K562 (cell line): ENCODE results near the gene RAPGEFL1. TPM values are rescaled to one million over a fixed set of nuclear protein-coding genes. Genes with fewer than 3 reads are reported as not detected.

Source experiments
- BCL6 ChIP-seq: fragments of 250-450 bp; sonication (Bioruptor Pico); IDR thresholded peaks from 2 replicates; pipeline ENCODE4 v1.4.0; 2020
- CBX3 ChIP-seq, 2 experiments: IDR thresholded peaks; 1 replicate in 1 of 2; 2 replicates in 1 of 2; pipeline ENCODE4 v1.6.1; 2012; ENCODE audit warnings: inconsistent platforms in 2 of 2, low read length in 2 of 2, borderline replicate concordance in 1 of 2, control low read depth in 1 of 2
- CGGBP1 ChIP-seq: fragments of 250-450 bp; sonication (Bioruptor Pico); IDR thresholded peaks from 2 replicates; pipeline ENCODE4 v1.9.0; 2021; ENCODE audit warnings: mild to moderate bottlenecking
- DMBX1 ChIP-seq: fragments of 250-450 bp; sonication (Bioruptor Pico); IDR thresholded peaks from 2 replicates; pipeline ENCODE4 v1.8.0; 2022; ENCODE audit warnings: inconsistent platforms, mild to moderate bottlenecking, moderate library complexity, borderline replicate concordance
- ESRRB ChIP-seq: fragments of 250-450 bp; sonication (Bioruptor Pico); IDR thresholded peaks from 2 replicates; pipeline ENCODE4 v1.5.0; 2020; ENCODE audit warnings: mild to moderate bottlenecking, moderate library complexity, borderline replicate concordance
- GATAD2B ChIP-seq: fragments of 450-650 bp; IDR thresholded peaks from 2 replicates; pipeline ENCODE4 v1.6.1; 2017; ENCODE audit warnings: mild to moderate bottlenecking, borderline replicate concordance
- HDAC8 ChIP-seq: fragments of 450-650 bp; IDR thresholded peaks from 2 replicates; pipeline ENCODE4 v1.6.1; 2016; ENCODE audit warnings: mild to moderate bottlenecking, missing genetic modification characterization, moderate library complexity, missing compliant biosample characterization
- HOXB6 ChIP-seq: fragments of 250-450 bp; sonication (Bioruptor Pico); IDR thresholded peaks from 2 replicates; pipeline ENCODE4 v1.5.1; 2022; ENCODE audit warnings: mild to moderate bottlenecking, borderline replicate concordance
- KAT8 ChIP-seq: fragments of 450-650 bp; IDR thresholded peaks from 2 replicates; pipeline ENCODE4 v1.6.1; 2016; ENCODE audit warnings: low read depth, mild to moderate bottlenecking
- NCOA2 ChIP-seq, 2 experiments: fragments of 450-650 bp; IDR thresholded peaks; 2 replicates each; pipeline ENCODE4 v1.6.1; 2018; ENCODE audit warnings: mild to moderate bottlenecking in 2 of 2, moderate library complexity in 1 of 2; ENCODE audit not compliant: partially characterized antibody in 2 of 2
- NFIC ChIP-seq: fragments of 450-650 bp; IDR thresholded peaks from 2 replicates; pipeline ENCODE4 v1.6.1; 2017; ENCODE audit warnings: mild to moderate bottlenecking, inconsistent platforms
- NRF1 ChIP-seq, 2 experiments: fragments of 450-650 bp; IDR thresholded peaks in 1 of 2; conservative IDR thresholded peaks in 1 of 2; 2 replicates each; pipeline ENCODE4 v1.6.1; 2014; ENCODE audit warnings: mild to moderate bottlenecking in 2 of 2
- RAD51 ChIP-seq: fragments of 450-650 bp; IDR thresholded peaks from 2 replicates; pipeline ENCODE4 v1.7.1; 2016; ENCODE audit warnings: low read depth, mild to moderate bottlenecking, borderline replicate concordance
- RBBP5 ChIP-seq: fragments of 200-600 bp; sonication (generic); IDR thresholded peaks from 2 replicates; pipeline ENCODE4 v1.6.1; 2012; ENCODE audit warnings: borderline replicate concordance, mild to moderate bottlenecking, low read length, control low read depth, inconsistent platforms; ENCODE audit not compliant: insufficient read depth, poor library complexity, severe bottlenecking
- SAP30 ChIP-seq: fragments of 200-600 bp; sonication (generic); IDR thresholded peaks from 2 replicates; pipeline ENCODE4 v1.6.1; 2012; ENCODE audit warnings: borderline replicate concordance, low read depth, mild to moderate bottlenecking, moderate library complexity, low read length, control low read depth, inconsistent platforms; ENCODE audit not compliant: insufficient read depth, poor library complexity, severe bottlenecking
- STAG1 ChIP-seq: sonication (generic); formaldehyde crosslinking; IDR thresholded peaks from 2 replicates; pipeline ENCODE4 v1.5.0; 2020; ENCODE audit warnings: missing genetic modification reagents, borderline replicate concordance
- XRCC4 ChIP-seq: IDR thresholded peaks from one replicate; pipeline ENCODE4 v1.6.1; 2011; ENCODE audit not compliant: insufficient read depth, insufficient read length; ENCODE audit errors: extremely low read depth
- ZNF224 ChIP-seq: sonication (generic); formaldehyde crosslinking; IDR thresholded peaks from 2 replicates; pipeline ENCODE4 v1.8.0; 2022; ENCODE audit warnings: mild to moderate bottlenecking, missing genetic modification reagents
- ZNF311 ChIP-seq: fragments of 250-450 bp; sonication (Bioruptor Pico); IDR thresholded peaks from 2 replicates; pipeline ENCODE4 v1.4.0; 2020; ENCODE audit warnings: mild to moderate bottlenecking, moderate library complexity
- ZNF511 ChIP-seq: sonication (generic); formaldehyde crosslinking; IDR thresholded peaks from 2 replicates; pipeline ENCODE4 v1.8.0; 2022; ENCODE audit warnings: mild to moderate bottlenecking, missing genetic modification reagents
- polyA plus RNA-seq, 8 experiments: library from polyadenylated mRNA; depleted of rRNA in 4 of 8; stranded (reverse) in 5 of 8; unstranded in 3 of 8; fragments of >200 nt; fragmentation: Nextera tagmentation in 2 of 8; fragmentation: Illumina TruSeq in 1 of 8; extraction: Ambion mirVana in 2 of 8; extraction: Trizol in 1 of 8; gene quantifications; 2 replicates each; pipeline versions ENCODE4 v1.2.1 to v1.2.3, GENCODE V29; 2011 to 2014; ENCODE audit warnings: inconsistent platforms in 1 of 8, missing spikeins in 1 of 8
- total RNA-seq, 7 experiments: library from RNA; depleted of rRNA in 6 of 7; stranded (reverse); fragments of >200 nt in 6 of 7; fragmentation: Illumina TruSeq in 2 of 7; extraction: Trizol in 2 of 7; gene quantifications; 2 replicates each; pipeline versions ENCODE4 v1.2.1 to v1.2.3, GENCODE V29; 2011 to 2021; ENCODE audit warnings: low replicate concordance in 1 of 7
- TF ChIP-seq, protein P1 (sequence below): fragments of 450-650 bp; IDR thresholded peaks from 2 replicates; pipeline ENCODE4 v1.6.1; 2017; ENCODE audit warnings: antibody characterized with exemption, mild to moderate bottlenecking
- TF ChIP-seq, protein P2 (sequence below): IDR thresholded peaks from 3 replicates; pipeline ENCODE4 v1.6.1; 2011; ENCODE audit warnings: borderline replicate concordance, mild to moderate bottlenecking; ENCODE audit not compliant: insufficient read length, insufficient read depth

RAPGEFL1 gene
- total and polyA plus RNA-seq, 9 of the 15 experiments (the other 6 are each of a cell fraction or from before 2014, with no cell fraction given): 0.18 to 4.1 (median 2.1) TPM

- TF ChIP-seq GATAD2B (0 out of 2 replicates have a peak, but pooled peaks have one; percentile 54), ZNF311 (CRISPR knock-in tag) (no peak), BCL6 (CRISPR knock-in tag) (no peak), NRF1 (conservative IDR thresholded peaks at IDR 0.05 in 1 of 2, IDR thresholded peaks at IDR 0.05 in 1 of 2) (peak; percentile 74 to 75), ZNF224 (CRISPR knock-in tag) (no peak), DMBX1 (CRISPR knock-in tag) (no peak), NCOA2 (IDR thresholded peaks at IDR 0.05; ENCODE audit: partially characterized antibody in 2 of 2) (no peak), NFIC (peak; percentile 63), CBX3 (IDR thresholded peaks at IDR 0.05; ENCODE audit: borderline replicate concordance in 1 of 2, low read length in 2 of 2) (peak in 1 of 2 experiments; percentile 60; a peak in 1 of 3 replicates), KAT8 (no peak), ESRRB (no peak), RBBP5 (no peak), HDAC8 (no peak), ZNF511 (CRISPR knock-in tag) (no peak), HOXB6 (no peak), SAP30 (no peak), CGGBP1 (CRISPR knock-in tag) (no peak), RAD51 (no peak), XRCC4 (no peak), STAG1 (CRISPR knock-in tag) (no peak)
- TF ChIP-seq, protein P1, sequence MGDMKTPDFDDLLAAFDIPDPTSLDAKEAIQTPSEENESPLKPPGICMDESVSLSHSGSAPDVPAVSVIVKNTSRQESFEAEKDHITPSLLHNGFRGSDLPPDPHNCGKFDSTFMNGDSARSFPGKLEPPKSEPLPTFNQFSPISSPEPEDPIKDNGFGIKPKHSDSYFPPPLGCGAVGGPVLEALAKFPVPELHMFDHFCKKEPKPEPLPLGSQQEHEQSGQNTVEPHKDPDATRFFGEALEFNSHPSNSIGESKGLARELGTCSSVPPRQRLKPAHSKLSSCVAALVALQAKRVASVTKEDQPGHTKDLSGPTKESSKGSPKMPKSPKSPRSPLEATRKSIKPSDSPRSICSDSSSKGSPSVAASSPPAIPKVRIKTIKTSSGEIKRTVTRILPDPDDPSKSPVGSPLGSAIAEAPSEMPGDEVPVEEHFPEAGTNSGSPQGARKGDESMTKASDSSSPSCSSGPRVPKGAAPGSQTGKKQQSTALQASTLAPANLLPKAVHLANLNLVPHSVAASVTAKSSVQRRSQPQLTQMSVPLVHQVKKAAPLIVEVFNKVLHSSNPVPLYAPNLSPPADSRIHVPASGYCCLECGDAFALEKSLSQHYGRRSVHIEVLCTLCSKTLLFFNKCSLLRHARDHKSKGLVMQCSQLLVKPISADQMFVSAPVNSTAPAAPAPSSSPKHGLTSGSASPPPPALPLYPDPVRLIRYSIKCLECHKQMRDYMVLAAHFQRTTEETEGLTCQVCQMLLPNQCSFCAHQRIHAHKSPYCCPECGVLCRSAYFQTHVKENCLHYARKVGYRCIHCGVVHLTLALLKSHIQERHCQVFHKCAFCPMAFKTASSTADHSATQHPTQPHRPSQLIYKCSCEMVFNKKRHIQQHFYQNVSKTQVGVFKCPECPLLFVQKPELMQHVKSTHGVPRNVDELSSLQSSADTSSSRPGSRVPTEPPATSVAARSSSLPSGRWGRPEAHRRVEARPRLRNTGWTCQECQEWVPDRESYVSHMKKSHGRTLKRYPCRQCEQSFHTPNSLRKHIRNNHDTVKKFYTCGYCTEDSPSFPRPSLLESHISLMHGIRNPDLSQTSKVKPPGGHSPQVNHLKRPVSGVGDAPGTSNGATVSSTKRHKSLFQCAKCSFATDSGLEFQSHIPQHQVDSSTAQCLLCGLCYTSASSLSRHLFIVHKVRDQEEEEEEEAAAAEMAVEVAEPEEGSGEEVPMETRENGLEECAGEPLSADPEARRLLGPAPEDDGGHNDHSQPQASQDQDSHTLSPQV: peak; percentile 67
- TF ChIP-seq, protein P2, sequence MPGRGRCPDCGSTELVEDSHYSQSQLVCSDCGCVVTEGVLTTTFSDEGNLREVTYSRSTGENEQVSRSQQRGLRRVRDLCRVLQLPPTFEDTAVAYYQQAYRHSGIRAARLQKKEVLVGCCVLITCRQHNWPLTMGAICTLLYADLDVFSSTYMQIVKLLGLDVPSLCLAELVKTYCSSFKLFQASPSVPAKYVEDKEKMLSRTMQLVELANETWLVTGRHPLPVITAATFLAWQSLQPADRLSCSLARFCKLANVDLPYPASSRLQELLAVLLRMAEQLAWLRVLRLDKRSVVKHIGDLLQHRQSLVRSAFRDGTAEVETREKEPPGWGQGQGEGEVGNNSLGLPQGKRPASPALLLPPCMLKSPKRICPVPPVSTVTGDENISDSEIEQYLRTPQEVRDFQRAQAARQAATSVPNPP: no peak
Observed at GRCh38 chr17:40177275-40177874, at the start of gene RAPGEFL1 (continued).
